Liver (tissue), 3 donors: Measurements from ENCODE around the gene TFDP2.

Experiments used
- CTCF ChIP-seq: fragments of 150-350 bp; IDR thresholded peaks from 2 replicates; pipeline ENCODE4 v1.5.1; 2017; ENCODE audit warnings: improper control_type of control experiment, low read depth, low read length; ENCODE audit not compliant: missing input control
- FOXA1 ChIP-seq: IDR thresholded peaks from 2 replicates; pipeline ENCODE4 v1.6.1; 2016; ENCODE audit warnings: antibody characterized with exemption
- FOXA2 ChIP-seq: IDR thresholded peaks from 2 replicates; pipeline ENCODE4 v1.6.1; 2016; ENCODE audit warnings: antibody characterized with exemption
- HNF4G ChIP-seq: IDR thresholded peaks from 2 replicates; pipeline ENCODE4 v1.6.1; 2016; ENCODE audit warnings: antibody characterized with exemption
- JUND ChIP-seq, 2 donors: IDR thresholded peaks; 2 replicates each; pipeline ENCODE4 v1.6.1; 2016; ENCODE audit warnings: antibody characterized with exemption in 2 of 2
- MAX ChIP-seq: IDR thresholded peaks from 2 replicates; pipeline ENCODE4 v1.6.1; 2016; ENCODE audit warnings: antibody characterized with exemption
- RAD21 ChIP-seq, 2 donors: IDR thresholded peaks; 2 replicates each; pipeline ENCODE4 v1.6.1; 2016; ENCODE audit warnings: antibody characterized with exemption in 2 of 2, mild to moderate bottlenecking in 2 of 2
- RXRA ChIP-seq, 2 donors: IDR thresholded peaks; 2 replicates each; pipeline ENCODE4 v1.6.1; 2017 to 2018; ENCODE audit warnings: antibody characterized with exemption in 2 of 2, mild to moderate bottlenecking in 1 of 2
- SP1 ChIP-seq: IDR thresholded peaks from 2 replicates; pipeline ENCODE4 v1.6.1; 2018; ENCODE audit warnings: antibody characterized with exemption, mild to moderate bottlenecking
- YY1 ChIP-seq: IDR thresholded peaks from 2 replicates; pipeline ENCODE4 v1.6.1; 2016; ENCODE audit warnings: antibody characterized with exemption, mild to moderate bottlenecking
- ZBTB33 ChIP-seq: IDR thresholded peaks from 2 replicates; pipeline ENCODE4 v1.6.1; 2016; ENCODE audit warnings: antibody characterized with exemption
- donor health status: healthy.
- donor health status: healthy.

GRCh38 chr3:142152384-142152783, 3.0 kb upstream of the TFDP2 start:
- TF ChIP-seq SP1 (no peak), CTCF (no peak), RXRA (IDR thresholded peaks at IDR 0.05) (no peak), FOXA2 (no peak), ZBTB33 (no peak), RAD21 (IDR thresholded peaks at IDR 0.05) (no peak), YY1 (no peak), HNF4G (no peak), JUND (IDR thresholded peaks at IDR 0.05) (no peak), FOXA1 (no peak), MAX (no peak)
